Epithelial cell of umbilical artery (primary cell): ENCODE results near the gene OR2M7. TPM values are rescaled to one million over a fixed set of nuclear protein-coding genes. Genes with fewer than 3 reads are reported as not detected.

Experiments
- total RNA-seq: library from RNA; depleted of rRNA; stranded (reverse); fragments of >200 nt; gene quantifications from 2 replicates; pipeline ENCODE4 v1.2.3, GENCODE V29; 2014

Gene OR2M7
- total RNA-seq: not detected in 2 replicates

GRCh38 chr1:248324468-248324867, at the start of gene OR2M7:
TSS of gene OR2M7 (minus strand) at chr1:248324568. CDS start at chr1:248324568, 0 bp downstream.

GRCh38 chr1:248361121-248361715, 36.9 kb upstream of the OR2M7 start, which contains the start of gene OR2T4:
TSS of gene OR2T4 (plus strand) at chr1:248361665. CDS start at chr1:248361665, 0 bp downstream.

DNA sequence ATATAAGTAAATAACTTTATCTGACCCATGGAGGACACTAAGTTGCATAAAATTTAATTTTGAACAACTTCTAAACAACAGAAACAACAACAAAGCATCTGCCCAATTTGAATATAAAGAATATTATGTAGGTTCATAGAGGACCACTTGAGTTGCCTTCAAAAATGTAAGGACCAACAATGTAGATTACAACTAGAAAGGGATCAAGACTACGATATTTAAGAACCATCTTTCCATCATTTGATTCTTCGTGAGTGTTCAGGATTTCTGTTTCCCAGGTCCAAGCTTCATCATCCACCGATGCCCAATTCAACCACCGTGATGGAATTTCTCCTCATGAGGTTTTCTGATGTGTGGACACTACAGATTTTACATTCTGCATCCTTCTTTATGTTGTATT, 24.1 kb upstream of the OR2M7 start, which contains the start of gene OR14C36:
Gene OR14C36, plus strand, starts transcription at position 301 of the 400 bp plus-strand sequence. Its CDS starts 0 bp downstream, at position 301.

DNA sequence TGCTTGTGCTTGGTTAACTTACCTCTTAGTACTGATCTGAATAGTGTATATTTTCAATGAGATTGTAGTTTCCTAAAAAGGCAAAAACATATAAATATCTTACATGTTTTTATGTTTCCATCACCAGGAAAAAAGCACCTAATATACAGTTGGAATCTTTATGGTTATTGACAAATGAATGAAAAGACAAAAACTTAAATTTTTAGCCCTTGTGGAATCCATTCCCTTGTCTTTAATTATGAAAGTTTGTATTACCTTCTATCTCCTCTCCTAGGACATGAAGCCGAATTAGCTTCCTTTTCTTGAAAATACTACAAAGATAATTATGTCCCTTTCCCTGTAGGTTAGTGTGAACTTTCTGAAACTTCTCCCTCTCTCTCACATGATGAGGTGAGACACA, 21.0 kb downstream of the OR2M7 start, which contains the start of gene OR2T12:
Gene OR2T12, minus strand, starts transcription at position 101 of the 400 bp plus-strand sequence. CDS start 7,846 bp downstream, outside the sequence.

DNA sequence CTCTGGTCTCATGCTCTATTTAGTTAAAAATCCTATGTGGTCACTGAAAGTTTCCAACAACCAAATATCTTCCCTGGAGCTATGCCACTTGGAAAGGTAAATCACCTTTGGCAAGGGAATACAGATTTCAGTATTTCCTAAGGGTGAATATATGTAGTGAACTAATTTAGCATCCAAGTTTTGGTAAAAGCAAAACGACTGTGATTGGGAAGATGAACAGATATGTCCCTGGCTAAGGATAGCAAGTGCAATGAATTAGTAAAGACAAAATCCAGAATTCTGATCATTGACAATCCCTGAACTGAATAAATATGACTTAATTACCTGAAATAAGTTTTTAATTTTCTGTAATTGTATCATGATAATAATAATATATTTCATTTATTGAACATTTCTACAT, 46.5 kb downstream of the OR2M7 start, which contains the start of gene OR2T33:
Gene OR2T33, minus strand, starts transcription at position 101 of the 400 bp plus-strand sequence. CDS start 4,162 bp downstream, outside the sequence.

Other genes with a start within 250 kb of the OR2M7 start
- gene OR2L13, start 229.4 kb downstream of the OR2M7 start, total RNA-seq: not detected in 2 replicates
- not detected in 2 replicates for gene OR2M5, start 179.4 kb downstream of the OR2M7 start, total RNA-seq
- not detected in 2 replicates for gene OR2M2, start 149.7 kb downstream of the OR2M7 start, total RNA-seq
- not detected in 2 replicates for gene OR2M3, start 127.3 kb downstream of the OR2M7 start, total RNA-seq
- not detected in 2 replicates for gene OR2M4, start 93.2 kb downstream of the OR2M7 start, total RNA-seq
- gene OR2T33, start 46.6 kb downstream of the OR2M7 start, total RNA-seq: not detected in 2 replicates
- not detected in 2 replicates for gene OR2T12, start 21.1 kb downstream of the OR2M7 start, total RNA-seq
- not detected in 2 replicates for gene OR14C36, start 24.2 kb upstream of the OR2M7 start, total RNA-seq
- gene OR2T4, start 37.1 kb upstream of the OR2M7 start, total RNA-seq: not detected in 2 replicates
- not detected in 2 replicates for gene OR2T6, start 51.2 kb upstream of the OR2M7 start, total RNA-seq
- not detected in 2 replicates for gene OR2T1, start 78.5 kb upstream of the OR2M7 start, total RNA-seq
- gene OR2T2, start 121.1 kb upstream of the OR2M7 start, total RNA-seq: not detected in 2 replicates
- gene OR2T3, start 148.8 kb upstream of the OR2M7 start, total RNA-seq: not detected in 2 replicates
- gene OR2T5, start 164.0 kb upstream of the OR2M7 start, total RNA-seq: not detected in 2 replicates
- gene OR2G6, start 183.5 kb upstream of the OR2M7 start, total RNA-seq: not detected in 2 replicates
- gene OR2T29, start 238.2 kb upstream of the OR2M7 start, total RNA-seq: not detected in 2 replicates